GM12878 (cell line): ENCODE results near the gene DBI. TPM values are rescaled to one million over a fixed set of nuclear protein-coding genes. Genes with fewer than 3 reads are reported as not detected.

ENCODE experiments used
- ATAC-seq: fragments of 200-7000 bp; cut with Tn5 transposase; 3 replicates; pipeline ENCODE4 v1.9.1; 2020; ENCODE audit warnings: mild to moderate bottlenecking, moderate library complexity
- BruUV-seq: library from RNA; stranded (reverse); fragments of 400-500 nt; replicated peaks from 2 replicates; lab custom pipeline; 2021; lab: Mats Ljungman, UMichigan
- CTCF ChIA-PET: fragments of 300-600 bp; sonication (Branson Sonifier 250); formaldehyde crosslinking; extraction: SDS; loops from one replicate; lab custom pipeline; 2021; ENCODE audit warnings: inconsistent platforms; lab: Yijun Ruan, JAX
- POLR2A ChIA-PET: fragments of 350-600 bp; formaldehyde crosslinking; extraction: SDS; loops from one replicate; lab custom pipeline; 2021; ENCODE audit warnings: inconsistent platforms; lab: Charles Lee
- RAD21 ChIA-PET: fragments of 300-600 bp; sonication (Branson Sonifier 250); formaldehyde crosslinking; loops from one replicate; lab custom pipeline; 2023; ENCODE audit warnings: antibody characterized with exemption; ENCODE audit not compliant: unreplicated experiment; lab: Charles Lee
- SMC1A ChIA-PET: fragments of 300-600 bp; sonication (Branson Sonifier 250); formaldehyde crosslinking; loops from one replicate; lab custom pipeline; 2023; ENCODE audit not compliant: unreplicated experiment, uncharacterized antibody; lab: Charles Lee
- DNase-seq: peaks from one replicate; pipeline ENCODE4 v3.0.0-alpha.2; 2011; ENCODE audit warnings: low read depth, low spot score
- FAIRE-seq: peaks from 3 replicates; lab custom pipeline; 2011; peaks lifted over from hg19 to GRCh38; lab: Jason Lieb, UNC
- H2AFZ ChIP-seq: 2 replicates; pipeline ENCODE4 v1.6.0; 2011; ENCODE audit warnings: low read depth, low read length, control low read depth; ENCODE audit not compliant: control insufficient read depth
- H3K27ac ChIP-seq: 2 replicates; pipeline ENCODE4 v1.5.1; 2011; ENCODE audit warnings: control low read depth; ENCODE audit not compliant: control insufficient read depth, insufficient read depth
- H3K27me3 ChIP-seq, 2 experiments: replicated peaks in 1 of 2; 2 replicates each; pipeline versions ENCODE4 v1.6.0 to v1.6.1; 2011; ENCODE audit warnings: low read length in 1 of 2; ENCODE audit not compliant: control insufficient read depth in 2 of 2, insufficient read depth in 2 of 2
- H3K36me3 ChIP-seq, 2 experiments: 2 replicates each; pipeline ENCODE4 v1.5.1; 2011; ENCODE audit warnings: low read length in 1 of 2; ENCODE audit not compliant: control insufficient read depth in 2 of 2, insufficient read depth in 2 of 2
- H3K4me1 ChIP-seq: 2 replicates; pipeline ENCODE4 v1.6.1; 2011; ENCODE audit warnings: mild to moderate bottlenecking, low read length, moderate library complexity, mixed read lengths; ENCODE audit not compliant: control insufficient read depth, insufficient read depth
- H3K4me2 ChIP-seq: 2 replicates; pipeline ENCODE4 v1.6.0; 2011; ENCODE audit warnings: control low read depth; ENCODE audit not compliant: control insufficient read depth, insufficient read depth
- H3K4me3 ChIP-seq: fragments of 200-600 bp; sonication (generic); 2 replicates; pipeline ENCODE4 v1.5.1; 2016
- H3K79me2 ChIP-seq: 2 replicates; pipeline ENCODE4 v1.6.0; 2011; ENCODE audit warnings: low read length; ENCODE audit not compliant: control insufficient read depth, insufficient read depth
- H3K9ac ChIP-seq: 2 replicates; pipeline ENCODE4 v1.8.0; 2011; ENCODE audit warnings: low read length, control low read depth, mixed read lengths; ENCODE audit not compliant: control insufficient read depth, insufficient read depth
- H3K9me3 ChIP-seq: replicated peaks from 3 replicates; pipeline ENCODE4 v1.5.1; 2011; ENCODE audit warnings: mild to moderate bottlenecking, low read length; ENCODE audit not compliant: control insufficient read depth, insufficient read depth
- H4K20me1 ChIP-seq: 2 replicates; pipeline ENCODE4 v1.6.0; 2011; ENCODE audit not compliant: control insufficient read depth, insufficient read depth
- CBFB ChIP-seq: IDR thresholded peaks from 2 replicates; pipeline ENCODE4 v1.6.1; 2016; ENCODE audit warnings: antibody characterized with exemption, low read depth
- CHD2 ChIP-seq: IDR thresholded peaks from 2 replicates; pipeline ENCODE4 v1.6.1; 2011; ENCODE audit warnings: low read depth, low read length, improper control_type of control experiment, borderline replicate concordance
- CTCF ChIP-seq, 3 experiments: IDR thresholded peaks in 2 of 3; conservative IDR thresholded peaks in 1 of 3; 2 replicates each; pipeline ENCODE4 v1.5.1; 2011; ENCODE audit warnings: low read depth in 3 of 3, low read length in 3 of 3, mild to moderate bottlenecking in 3 of 3, control low read depth in 2 of 3, moderate library complexity in 2 of 3, inconsistent platforms in 1 of 3, mixed read lengths in 1 of 3; ENCODE audit not compliant: control insufficient read depth in 2 of 3, insufficient read depth in 1 of 3; ENCODE audit errors: extremely low read depth in 1 of 3
- ELK1 ChIP-seq: IDR thresholded peaks from 2 replicates; pipeline ENCODE4 v1.6.1; 2012; ENCODE audit warnings: low read depth, low read length, improper control_type of control experiment
- ESRRA ChIP-seq: IDR thresholded peaks from 2 replicates; pipeline ENCODE4 v1.6.1; 2012; ENCODE audit warnings: mild to moderate bottlenecking, low read length, improper control_type of control experiment
- JUNB ChIP-seq: IDR thresholded peaks from 2 replicates; pipeline ENCODE4 v1.6.1; 2016; ENCODE audit warnings: antibody characterized with exemption, mild to moderate bottlenecking
- KAT2A ChIP-seq: conservative IDR thresholded peaks from 2 replicates; pipeline ENCODE4 v1.6.1; 2011; ENCODE audit warnings: low read depth, low read length; ENCODE audit not compliant: control insufficient read depth
- KLF5 ChIP-seq: fragments of 450-650 bp; IDR thresholded peaks from 2 replicates; pipeline ENCODE4 v1.6.1; 2014; ENCODE audit warnings: mild to moderate bottlenecking; ENCODE audit not compliant: partially characterized antibody
- NFYB ChIP-seq: IDR thresholded peaks from 2 replicates; pipeline ENCODE4 v1.6.1; 2011; ENCODE audit warnings: low read depth, mild to moderate bottlenecking, low read length, improper control_type of control experiment, moderate library complexity; ENCODE audit not compliant: insufficient read depth
- RAD21 ChIP-seq: IDR thresholded peaks from 2 replicates; pipeline ENCODE4 v1.6.1; 2011; ENCODE audit warnings: mild to moderate bottlenecking, low read depth, low read length, moderate library complexity; ENCODE audit not compliant: insufficient read depth
- SIX5 ChIP-seq: IDR thresholded peaks from 2 replicates; pipeline ENCODE4 v1.6.1; 2011; ENCODE audit warnings: mild to moderate bottlenecking, low read depth, low read length, moderate library complexity; ENCODE audit not compliant: severe bottlenecking
- SKIL ChIP-seq: fragments of 450-650 bp; IDR thresholded peaks from 2 replicates; pipeline ENCODE4 v1.6.1; 2017; ENCODE audit warnings: mild to moderate bottlenecking, low read depth, inconsistent platforms; ENCODE audit not compliant: poor library complexity, severe bottlenecking
- SMAD1 ChIP-seq: fragments of 450-650 bp; IDR thresholded peaks from 2 replicates; pipeline ENCODE4 v1.6.1; 2018; ENCODE audit warnings: mild to moderate bottlenecking, low read depth; ENCODE audit not compliant: partially characterized antibody
- ZNF207 ChIP-seq: fragments of 450-650 bp; IDR thresholded peaks from 2 replicates; pipeline ENCODE4 v1.6.1; 2014; ENCODE audit warnings: antibody characterized with exemption, mild to moderate bottlenecking, borderline replicate concordance
- WGBS: methylation state at CpG from one replicate; pipeline ENCODE4 v1.1.6; 2016; ENCODE audit warnings: low lambda C conversion rate; ENCODE audit not compliant: insufficient replicate concordance, insufficient coverage; ENCODE audit errors: missing lambda C conversion rate; 5-methylcytosine and 5-hydroxymethylcytosine counted together
- in situ Hi-C: fragments of 300-500 bp; cut with MboI; formaldehyde crosslinking; loops from 9 replicates; pipeline ENCODE4 v1.14.3; 2018; ENCODE audit warnings: mixed read lengths
- intact Hi-C: fragments of 100-400 bp; cut with micrococcal nuclease; formaldehyde crosslinking; loops from one replicate; pipeline ENCODE4 v1.14.2; 2022; ENCODE audit not compliant: unreplicated experiment
- polyA plus RNA-seq, 11 experiments: library from polyadenylated mRNA; depleted of rRNA in 4 of 11; unstranded in 6 of 11; stranded (reverse) in 5 of 11; fragments of >200 nt; fragmentation: Nextera tagmentation in 4 of 11; fragmentation: Illumina TruSeq in 1 of 11; extraction: Ambion mirVana in 4 of 11; extraction: Trizol in 1 of 11; gene quantifications; 1 replicate in 1 of 11; 2 replicates in 10 of 11; pipeline versions ENCODE4 v1.2.1 to v1.2.3, GENCODE V29; 2011 to 2016; ENCODE audit warnings: inconsistent platforms in 2 of 11, missing spikeins in 2 of 11, low read depth in 1 of 11
- total RNA-seq, 4 experiments: library from RNA; depleted of rRNA in 3 of 4; stranded (reverse); fragments of >200 nt in 3 of 4; fragmentation: Illumina TruSeq in 1 of 4; extraction: Trizol in 1 of 4; gene quantifications; 2 replicates each; pipeline versions ENCODE4 v1.2.1 to v1.2.3, GENCODE V29; 2013 to 2021

DBI gene
- total and polyA plus RNA-seq, 10 of the 15 experiments (the other 5 are each of a cell fraction or from before 2014, with no cell fraction given): 248 to 2,567 (median 943) TPM

GRCh38 chr2:119384971-119385370 is 18.2 kb downstream of the DBI start (continued):
- TF ChIP-seq SKIL: no peak

- H3K4me3 ChIP-seq: no peak overlapping the region
- H3K27ac ChIP-seq: no peak overlapping the region
- ChIA-PET RAD21 (interaction anchor here (1.0 kb wide), 1 partner anchor 8 kb away, joined by 3 read pairs; no protein-coding TSS in a partner anchor), CTCF (interaction anchor here (0.5 to 2.7 kb wide), 5 partner anchors 18 to 504 kb away, joined by 3 to 21 read pairs (median 3); partner anchors contain the start of genes C2orf76 and DBI), POLR2A (interaction anchor here (0.6 to 1.8 kb wide), 4 partner anchors 15 to 33 kb away, joined by 3 to 9 read pairs (median 3); partner anchors contain the start of genes C2orf76 and DBI), SMC1A (interaction anchor here (1.0 to 1.6 kb wide), 3 partner anchors 18 to 109 kb away, joined by 3 to 6 read pairs (median 5); no protein-coding TSS in a partner anchor)
- peaks cover 7% of the 10 kb centered on the region for H3K4me1 ChIP-seq
- in situ Hi-C loops: no loop called here
- FAIRE-seq (no peak), ATAC-seq (no peak), DNase-seq (no peak)
- H3K36me3 ChIP-seq: no peaks in the 10 kb centered on the region
- no peaks in the 10 kb centered on the region for H3K9me3 ChIP-seq
- 85% methylated on average over 3 of the region's 3 CpGs for WGBS
- H3K79me2 ChIP-seq: no peaks in the 10 kb centered on the region
- no peaks in the 10 kb centered on the region for H3K27me3 ChIP-seq
- no peak overlapping the region for H3K9ac ChIP-seq
- H2AFZ ChIP-seq: no peak overlapping the region
- H4K20me1 ChIP-seq: no peaks in the 10 kb centered on the region
- TF ChIP-seq NFYB (no peak), SIX5 (no peak), ZNF207 (no peak), ESRRA (no peak), ELK1 (no peak), KAT2A (no peak), JUNB (no peak), CHD2 (no peak), CBFB (no peak), CTCF (IDR thresholded peaks at IDR 0.05 in 2 of 3, conservative IDR thresholded peaks at IDR 0.05 in 1 of 3; ENCODE audit: control insufficient read depth in 2 of 3, extremely low read depth in 1 of 3, insufficient read depth in 1 of 3, low read depth in 3 of 3, low read length in 3 of 3) (no peak), KLF5 (no peak), SMAD1 (no peak), RAD21 (no peak)
- H3K4me2 ChIP-seq: no peak overlapping the region
- no TSS peak for BruUV-seq
- intact Hi-C loops: no loop called here
Observed at GRCh38 chr2:119385466-119385865, 18.7 kb downstream of the DBI start.
